Glomerular visceral epithelial cell (primary cell): ENCODE results near the gene ISOC2.
"Not testable (repeated sequence)": the region's sequence is repeated elsewhere in the genome, so short reads cannot be mapped to it uniquely, and the experiment has no call there.

ENCODE experiments used
- DNase-seq: peaks from one replicate; pipeline ENCODE4 v3.0.0-alpha.2; 2016; ENCODE audit errors: extremely low spot score

The ISOC2 gene

GRCh38 chr19:55440411-55441105 lies 20.9 kb downstream of the ISOC2 start:
- no peak for DNase-seq

- DNase-seq, result no peak
Measured at GRCh38 chr19:55439052-55439451, 22.4 kb downstream of the ISOC2 start.

GRCh38 chr19:55437410-55437809 lies 24.0 kb downstream of the ISOC2 start:
- DNase-seq, result peak; percentile 68

GRCh38 chr19:55436847-55437246 lies 24.6 kb downstream of the ISOC2 start:
- no peak for DNase-seq

- no peak for DNase-seq
Measured at GRCh38 chr19:55435020-55435419, 26.4 kb downstream of the ISOC2 start.

GRCh38 chr19:55434356-55434919 lies 27.0 kb downstream of the ISOC2 start:
- DNase-seq, result no peak

- DNase-seq, result no peak
Measured at GRCh38 chr19:55433292-55433691, 28.1 kb downstream of the ISOC2 start.

- no peak for DNase-seq
Measured at GRCh38 chr19:55432241-55432959, 29.0 kb downstream of the ISOC2 start.

GRCh38 chr19:55431183-55431582 lies 30.3 kb downstream of the ISOC2 start:
- no peak for DNase-seq

GRCh38 chr19:55426042-55426441 lies 35.4 kb downstream of the ISOC2 start:
- no peak for DNase-seq

- no peak for DNase-seq
Measured at GRCh38 chr19:55424518-55424917, 36.9 kb downstream of the ISOC2 start.

- no peak for DNase-seq
Measured at GRCh38 chr19:55423225-55424005, 38.0 kb downstream of the ISOC2 start.

GRCh38 chr19:55421281-55421680 lies 40.2 kb downstream of the ISOC2 start:
- not testable (repeated sequence) for DNase-seq

- DNase-seq, result no peak
Measured at GRCh38 chr19:55419624-55420236, 41.7 kb downstream of the ISOC2 start.

GRCh38 chr19:55419103-55419502 lies 42.3 kb downstream of the ISOC2 start:
- DNase-seq, result no peak

GRCh38 chr19:55418185-55418584 lies 43.3 kb downstream of the ISOC2 start:
- DNase-seq, result peak; percentile 80

GRCh38 chr19:55410168-55410567 lies 51.3 kb downstream of the ISOC2 start:
- DNase-seq, result no peak

- not testable (repeated sequence) for DNase-seq
Measured at GRCh38 chr19:55409179-55409578, 52.3 kb downstream of the ISOC2 start.

GRCh38 chr19:55408533-55408872 lies 52.9 kb downstream of the ISOC2 start:
- DNase-seq, result no peak

- DNase-seq, result peak; percentile 99
Measured at GRCh38 chr19:55407800-55408532, 53.5 kb downstream of the ISOC2 start.

- DNase-seq, result not testable (repeated sequence)
Measured at GRCh38 chr19:55407550-55407799, 54.0 kb downstream of the ISOC2 start, which contains the start of gene UBE2S. Gene UBE2S (minus strand): TSS chr19:55407788. CDS start chr19:55407589, 199 bp downstream.
